ENCODE measurements around the gene PIKFYVE.

- no peak for TF ChIP-seq EP300 (IDR thresholded peaks at IDR 0.05; ENCODE audit: low read depth)
- no peak for TF ChIP-seq POLR2A (IDR thresholded peaks at IDR 0.05)
- no peak for TF ChIP-seq CTCF (IDR thresholded peaks at IDR 0.05)
- no peak for TF ChIP-seq POLR2AphosphoS5 (IDR thresholded peaks at IDR 0.05)
Observed at GRCh38 chr2:208346756-208347155, 80.7 kb downstream of the PIKFYVE start.
